Measurements from ENCODE around the gene ELF4.

The ELF4 gene

DNA sequence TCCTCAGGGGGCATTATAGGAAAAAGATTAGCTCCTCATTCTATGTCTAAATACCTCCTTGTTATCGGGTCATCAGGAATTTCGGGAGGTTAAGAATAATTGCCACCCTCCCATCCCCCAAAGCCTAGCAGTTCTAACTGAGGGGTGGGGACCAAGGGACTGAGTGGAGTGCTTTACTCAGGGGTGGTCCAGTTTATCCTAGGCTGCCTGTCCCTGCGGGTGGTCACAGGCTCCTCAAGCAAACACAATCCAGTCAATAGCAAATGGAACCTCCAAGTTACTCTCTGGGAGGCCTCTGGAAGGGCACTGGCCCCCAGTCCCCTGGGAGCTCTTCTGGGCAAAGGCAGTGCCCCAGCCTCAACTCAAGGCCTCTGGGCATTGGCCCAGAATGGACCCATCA lies 6.7 kb downstream of the ELF4 start:
- no peak overlapping the region for H3K4me2 ChIP-seq (ENCODE audit: low read length)
- no peaks in the 10 kb centered on the region for H3K4me1 ChIP-seq
- no peak overlapping the region for H3K27ac ChIP-seq
- H2AFZ ChIP-seq: no peak overlapping the region
- no peak overlapping the region for H3K4me3 ChIP-seq (ENCODE audit: low read depth, low read length)
- H3K9ac ChIP-seq: no peak overlapping the region
- H3K36me3 ChIP-seq (ENCODE audit: control insufficient read depth, insufficient read depth, low read length): no peaks in the 10 kb centered on the region
- TF ChIP-seq, protein P1, sequence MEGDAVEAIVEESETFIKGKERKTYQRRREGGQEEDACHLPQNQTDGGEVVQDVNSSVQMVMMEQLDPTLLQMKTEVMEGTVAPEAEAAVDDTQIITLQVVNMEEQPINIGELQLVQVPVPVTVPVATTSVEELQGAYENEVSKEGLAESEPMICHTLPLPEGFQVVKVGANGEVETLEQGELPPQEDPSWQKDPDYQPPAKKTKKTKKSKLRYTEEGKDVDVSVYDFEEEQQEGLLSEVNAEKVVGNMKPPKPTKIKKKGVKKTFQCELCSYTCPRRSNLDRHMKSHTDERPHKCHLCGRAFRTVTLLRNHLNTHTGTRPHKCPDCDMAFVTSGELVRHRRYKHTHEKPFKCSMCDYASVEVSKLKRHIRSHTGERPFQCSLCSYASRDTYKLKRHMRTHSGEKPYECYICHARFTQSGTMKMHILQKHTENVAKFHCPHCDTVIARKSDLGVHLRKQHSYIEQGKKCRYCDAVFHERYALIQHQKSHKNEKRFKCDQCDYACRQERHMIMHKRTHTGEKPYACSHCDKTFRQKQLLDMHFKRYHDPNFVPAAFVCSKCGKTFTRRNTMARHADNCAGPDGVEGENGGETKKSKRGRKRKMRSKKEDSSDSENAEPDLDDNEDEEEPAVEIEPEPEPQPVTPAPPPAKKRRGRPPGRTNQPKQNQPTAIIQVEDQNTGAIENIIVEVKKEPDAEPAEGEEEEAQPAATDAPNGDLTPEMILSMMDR (IDR thresholded peaks at IDR 0.05): no peak
- H3K79me2 ChIP-seq: no peaks in the 10 kb centered on the region
- no peaks in the 10 kb centered on the region for H3K27me3 ChIP-seq (ENCODE audit: control insufficient read depth, insufficient read depth, low read length)
- H3K9me3 ChIP-seq (ENCODE audit: control insufficient read depth, low read length): no peaks in the 10 kb centered on the region

DNA sequence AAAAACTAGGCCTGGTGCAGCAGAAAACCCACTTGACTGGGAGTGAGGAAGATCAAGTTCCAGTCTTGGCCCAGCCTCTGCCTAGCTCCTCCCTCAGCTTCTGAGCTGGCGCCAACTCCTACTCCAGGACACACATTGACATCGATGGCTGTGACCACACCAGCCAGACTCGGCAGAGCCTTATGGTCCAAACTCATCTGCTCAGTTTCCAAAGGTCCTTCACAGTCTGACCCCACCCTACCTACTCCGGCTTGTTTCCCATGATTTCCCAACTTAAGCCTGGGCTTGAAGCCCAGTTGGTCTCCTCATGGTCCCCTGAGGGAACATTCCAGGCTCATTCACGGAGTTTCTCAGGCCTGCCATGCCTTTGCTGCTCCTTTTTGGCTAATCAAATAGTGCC lies 10.1 kb downstream of the ELF4 start:
- Histone ChIP-seq H3K9ac (no peak overlapping the region), H3K4me3 (ENCODE audit: low read depth, low read length) (no peak overlapping the region), H2AFZ (no peak overlapping the region), H3K27ac (no peak overlapping the region), H3K4me2 (ENCODE audit: low read length) (no peak overlapping the region), H3K79me2 (no peaks in the 10 kb centered on the region), H3K9me3 (ENCODE audit: control insufficient read depth, low read length) (no peaks in the 10 kb centered on the region), H3K4me1 (peaks cover 4% of the 10 kb centered on the region), H3K36me3 (ENCODE audit: control insufficient read depth, insufficient read depth, low read length) (no peaks in the 10 kb centered on the region), H3K27me3 (ENCODE audit: control insufficient read depth, insufficient read depth, low read length) (no peaks in the 10 kb centered on the region)
- TF ChIP-seq, protein P1 (IDR thresholded peaks at IDR 0.05): no peak

DNA sequence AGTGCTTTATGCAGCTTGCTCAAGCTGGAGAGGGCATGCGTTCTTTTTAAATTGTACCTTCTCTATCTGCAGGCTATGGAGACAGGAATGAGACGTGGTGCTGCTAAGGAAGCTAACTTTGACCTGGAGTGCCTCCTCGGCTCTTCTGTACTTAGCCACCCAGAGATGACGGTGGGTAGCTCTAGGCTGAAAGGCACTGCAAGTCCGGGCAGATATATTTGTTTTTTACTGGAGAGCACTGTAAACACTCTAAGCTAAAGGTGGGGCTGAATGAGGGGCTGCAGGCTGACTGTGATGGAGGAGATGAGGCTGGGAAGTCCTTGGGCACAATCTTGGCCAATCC lies 12.1 kb downstream of the ELF4 start:
- Histone ChIP-seq H3K4me1 (peaks cover 4% of the 10 kb centered on the region), H3K27ac (no peak overlapping the region)
- TF ChIP-seq, protein P1 (IDR thresholded peaks at IDR 0.05): no peak

DNA sequence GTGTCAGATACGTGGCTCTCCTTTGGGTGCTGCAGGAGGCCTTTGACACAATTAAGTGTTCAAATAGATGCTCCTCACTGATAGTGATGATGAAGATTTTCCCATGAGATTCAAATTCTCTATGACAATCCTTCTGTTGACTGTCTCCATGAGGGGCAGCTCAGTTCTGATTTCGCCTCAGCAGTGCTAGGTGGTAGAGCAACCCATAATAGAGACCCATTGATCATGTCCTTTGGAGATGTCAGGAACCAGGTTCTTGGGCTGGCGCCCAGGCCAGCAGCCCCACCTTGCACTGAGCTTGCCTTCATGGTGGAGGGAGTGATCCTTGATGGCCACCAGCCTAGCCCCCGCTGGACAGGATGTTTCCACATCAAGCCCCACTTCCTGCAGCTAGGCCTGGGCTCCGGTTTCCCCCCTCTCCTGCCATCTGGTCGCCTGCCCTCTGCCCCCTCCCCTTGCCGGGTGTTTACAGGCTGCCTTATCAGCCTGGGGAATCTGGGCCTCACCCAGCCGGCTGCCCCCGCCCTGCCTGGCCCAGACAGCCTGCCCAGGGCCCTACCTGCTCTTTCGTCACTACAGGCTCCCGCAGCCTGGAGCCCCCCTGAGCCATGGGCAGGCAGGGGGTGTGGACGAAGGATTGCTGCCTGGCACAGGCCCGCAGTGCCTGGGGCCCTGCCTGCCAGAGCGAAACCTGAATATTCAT lies 12.6 kb downstream of the ELF4 start:
- TF ChIP-seq, protein P1 (IDR thresholded peaks at IDR 0.05): no peak
- no peak overlapping the region for H3K4me3 ChIP-seq (ENCODE audit: low read depth, low read length)
- no peak overlapping the region for H3K4me2 ChIP-seq (ENCODE audit: low read length)
- peaks cover 4% of the 10 kb centered on the region for H3K4me1 ChIP-seq
- H3K27ac ChIP-seq: no peak overlapping the region
- peak overlapping the region; percentile 56 for H2AFZ ChIP-seq
- no peaks in the 10 kb centered on the region for H3K9me3 ChIP-seq (ENCODE audit: control insufficient read depth, low read length)
- H3K79me2 ChIP-seq: no peaks in the 10 kb centered on the region
- H3K36me3 ChIP-seq (ENCODE audit: control insufficient read depth, insufficient read depth, low read length): no peaks in the 10 kb centered on the region
- no peaks in the 10 kb centered on the region for H3K27me3 ChIP-seq (ENCODE audit: control insufficient read depth, insufficient read depth, low read length)
- no peak overlapping the region for H3K9ac ChIP-seq

More for the DNA sequence above, 12.1 kb downstream of the ELF4 start:
- H3K4me3 ChIP-seq (ENCODE audit: low read depth, low read length): no peak overlapping the region
- no peaks in the 10 kb centered on the region for H3K9me3 ChIP-seq (ENCODE audit: control insufficient read depth, low read length)
- no peaks in the 10 kb centered on the region for H3K79me2 ChIP-seq
- peak overlapping the region; percentile 56 for H2AFZ ChIP-seq
- H3K27me3 ChIP-seq (ENCODE audit: control insufficient read depth, insufficient read depth, low read length): no peaks in the 10 kb centered on the region
- H3K4me2 ChIP-seq (ENCODE audit: low read length): no peak overlapping the region
- no peak overlapping the region for H3K9ac ChIP-seq
- no peaks in the 10 kb centered on the region for H3K36me3 ChIP-seq (ENCODE audit: control insufficient read depth, insufficient read depth, low read length)

All from parathyroid adenoma (tissue), 2 donors.